ENCODE results near the gene TBC1D4. TPM values are rescaled to one million over a fixed set of nuclear protein-coding genes. Genes with fewer than 3 reads are reported as not detected.

Gene TBC1D4
- total RNA-seq, 2 donors from 2014 or later: 16.7 to 27.9 TPM

DNA sequence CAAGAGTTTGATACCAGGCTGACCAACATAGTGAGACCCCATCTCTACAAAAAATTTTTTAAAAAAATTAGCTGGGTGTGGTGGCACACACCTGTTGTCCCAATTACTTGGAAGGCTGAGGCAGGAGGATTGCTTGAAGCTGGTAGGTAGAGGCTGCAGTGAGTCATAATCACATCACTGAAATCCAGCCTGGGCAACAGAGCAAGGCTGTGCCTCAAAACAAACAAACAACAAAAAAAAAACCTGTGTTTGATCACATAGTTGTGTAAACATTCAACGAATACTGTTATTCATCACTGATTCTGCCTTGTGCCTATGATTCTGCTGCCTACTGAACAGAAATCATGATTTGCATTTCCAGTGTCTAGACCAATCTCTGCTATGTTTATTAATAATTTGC lies 134.0 kb downstream of the TBC1D4 start:
- no peak overlapping the region for H3K4me3 ChIP-seq
- no peaks in the 10 kb centered on the region for H3K27me3 ChIP-seq
- DNase-seq: no peak
- H3K9me3 ChIP-seq: no peaks in the 10 kb centered on the region
- no peaks in the 10 kb centered on the region for H3K36me3 ChIP-seq
- H3K9ac ChIP-seq (ENCODE audit: low read depth in 2 of 2, low read length in 2 of 2): no peak overlapping the region
- H3K4me1 ChIP-seq: no peaks in the 10 kb centered on the region
- TF ChIP-seq, protein P1, sequence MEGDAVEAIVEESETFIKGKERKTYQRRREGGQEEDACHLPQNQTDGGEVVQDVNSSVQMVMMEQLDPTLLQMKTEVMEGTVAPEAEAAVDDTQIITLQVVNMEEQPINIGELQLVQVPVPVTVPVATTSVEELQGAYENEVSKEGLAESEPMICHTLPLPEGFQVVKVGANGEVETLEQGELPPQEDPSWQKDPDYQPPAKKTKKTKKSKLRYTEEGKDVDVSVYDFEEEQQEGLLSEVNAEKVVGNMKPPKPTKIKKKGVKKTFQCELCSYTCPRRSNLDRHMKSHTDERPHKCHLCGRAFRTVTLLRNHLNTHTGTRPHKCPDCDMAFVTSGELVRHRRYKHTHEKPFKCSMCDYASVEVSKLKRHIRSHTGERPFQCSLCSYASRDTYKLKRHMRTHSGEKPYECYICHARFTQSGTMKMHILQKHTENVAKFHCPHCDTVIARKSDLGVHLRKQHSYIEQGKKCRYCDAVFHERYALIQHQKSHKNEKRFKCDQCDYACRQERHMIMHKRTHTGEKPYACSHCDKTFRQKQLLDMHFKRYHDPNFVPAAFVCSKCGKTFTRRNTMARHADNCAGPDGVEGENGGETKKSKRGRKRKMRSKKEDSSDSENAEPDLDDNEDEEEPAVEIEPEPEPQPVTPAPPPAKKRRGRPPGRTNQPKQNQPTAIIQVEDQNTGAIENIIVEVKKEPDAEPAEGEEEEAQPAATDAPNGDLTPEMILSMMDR (IDR thresholded peaks at IDR 0.05): no peak
- no peak overlapping the region for H3K27ac ChIP-seq
- intact Hi-C loops (cut with DNase I): no loop called here

DNA sequence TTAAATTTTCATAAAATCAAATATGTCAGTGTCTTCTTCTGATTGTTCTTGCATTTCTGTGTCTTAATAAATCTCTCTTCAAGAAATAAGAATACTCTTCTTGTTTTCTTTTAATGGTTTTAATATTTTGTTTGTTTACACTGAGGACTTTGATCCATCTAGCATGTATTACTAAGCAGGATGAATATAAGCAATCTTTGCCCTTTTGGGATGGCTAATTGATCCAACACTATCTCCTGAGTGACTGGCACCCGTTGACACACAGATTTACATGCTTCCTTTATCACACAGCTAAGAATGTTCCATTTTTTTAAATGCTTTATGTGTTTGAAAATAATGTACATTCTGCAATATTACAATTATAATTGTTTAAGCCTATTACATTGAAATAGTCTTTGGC lies 134.5 kb downstream of the TBC1D4 start:
- Histone ChIP-seq H3K36me3 (no peaks in the 10 kb centered on the region), H3K27me3 (no peaks in the 10 kb centered on the region), H3K4me3 (no peak overlapping the region), H3K4me1 (no peaks in the 10 kb centered on the region), H3K9ac (ENCODE audit: low read depth in 2 of 2, low read length in 2 of 2) (no peak overlapping the region), H3K9me3 (no peaks in the 10 kb centered on the region), H3K27ac (no peak overlapping the region)
- TF ChIP-seq, protein P1 (IDR thresholded peaks at IDR 0.05): no peak
- intact Hi-C loops (cut with DNase I): no loop called here
- no peak for DNase-seq

DNA sequence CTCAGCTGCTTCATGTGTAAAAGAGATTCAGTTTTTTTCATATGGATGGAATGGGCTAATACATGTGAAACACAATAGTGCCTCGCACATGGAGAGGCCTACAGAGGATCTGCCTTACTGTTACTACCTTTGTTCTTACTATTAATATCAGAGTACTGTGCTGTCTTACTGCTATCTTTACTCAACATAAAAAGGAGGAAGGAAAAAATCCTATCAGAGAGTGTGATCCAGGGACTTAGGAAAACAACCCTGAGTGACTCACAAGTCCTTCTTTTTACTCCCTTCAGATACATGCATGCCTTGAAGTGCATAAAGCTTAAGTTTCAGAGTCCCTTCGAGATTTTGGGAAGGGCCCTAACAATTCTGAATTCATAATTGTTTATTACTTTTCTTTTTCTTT lies 136.8 kb downstream of the TBC1D4 start:
- no peak for DNase-seq
- Histone ChIP-seq H3K27me3 (no peaks in the 10 kb centered on the region), H3K4me1 (no peaks in the 10 kb centered on the region), H3K9ac (ENCODE audit: low read depth in 2 of 2, low read length in 2 of 2) (no peak overlapping the region), H3K36me3 (no peaks in the 10 kb centered on the region), H3K4me3 (no peak overlapping the region), H3K9me3 (no peaks in the 10 kb centered on the region), H3K27ac (no peak overlapping the region)
- TF ChIP-seq, protein P1 (IDR thresholded peaks at IDR 0.05): no peak
- intact Hi-C loops (cut with DNase I): no loop called here

DNA sequence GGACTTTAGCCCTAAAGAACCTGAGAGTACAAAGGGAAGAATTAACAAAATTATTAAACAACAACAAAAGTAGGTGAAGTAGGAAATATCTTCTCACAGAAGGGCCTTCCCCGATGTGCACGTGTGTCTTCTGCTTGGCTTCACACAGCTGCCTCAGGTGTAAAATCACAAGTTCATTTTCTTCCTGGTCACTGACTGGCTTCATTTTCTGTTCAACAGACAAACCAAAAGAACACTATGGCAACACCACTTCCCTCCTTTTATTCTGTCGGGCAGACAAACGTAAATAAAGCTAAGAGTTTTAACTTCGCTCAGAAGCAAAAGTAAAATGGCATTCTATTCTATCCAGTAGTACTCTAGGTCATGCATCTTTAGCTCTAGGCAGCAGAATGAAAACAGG lies 140.9 kb downstream of the TBC1D4 start:
- H3K9ac ChIP-seq (ENCODE audit: low read depth in 2 of 2, low read length in 2 of 2): no peak overlapping the region
- intact Hi-C loops (cut with DNase I): no loop called here
- no peak overlapping the region for H3K4me3 ChIP-seq
- H3K4me1 ChIP-seq: no peaks in the 10 kb centered on the region
- H3K9me3 ChIP-seq: no peaks in the 10 kb centered on the region
- no peak overlapping the region for H3K27ac ChIP-seq
- TF ChIP-seq, protein P1 (IDR thresholded peaks at IDR 0.05): no peak
- H3K27me3 ChIP-seq: no peaks in the 10 kb centered on the region
- no peak for DNase-seq
- H3K36me3 ChIP-seq: no peaks in the 10 kb centered on the region

DNA sequence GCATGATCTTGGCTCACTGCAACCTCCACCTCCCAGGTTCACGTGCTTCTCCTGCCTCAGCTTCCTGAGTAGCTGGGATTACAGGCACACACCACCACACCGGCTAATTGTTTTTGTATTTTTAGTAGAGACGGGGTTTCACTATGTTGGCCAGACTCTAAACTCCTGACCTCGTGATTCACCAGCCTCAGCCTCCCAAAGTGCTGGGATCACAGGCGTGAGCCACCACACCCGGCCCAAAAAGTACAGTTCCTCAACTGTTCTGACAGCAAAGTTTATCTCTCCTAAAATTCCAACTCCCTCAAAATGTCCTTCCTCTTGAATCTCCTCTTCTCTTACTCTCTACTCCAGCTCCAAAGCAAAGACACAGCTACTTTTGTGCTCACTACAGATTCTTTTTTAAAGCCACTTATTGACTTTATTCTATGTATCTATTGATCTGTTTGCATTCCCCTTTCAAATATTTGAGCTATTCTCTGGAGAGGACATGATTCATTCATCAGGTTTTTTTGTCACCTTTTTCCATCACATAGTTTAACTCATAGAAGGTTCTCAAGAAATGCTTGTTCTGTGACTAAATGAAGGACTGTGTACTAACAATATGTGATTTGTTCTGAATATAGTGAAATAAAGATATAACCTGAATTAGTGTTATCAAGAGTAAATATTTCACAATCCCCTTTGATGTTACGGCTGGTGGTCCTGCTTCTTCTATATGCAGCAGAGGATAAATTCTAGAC lies 142.2 kb downstream of the TBC1D4 start:
- TF ChIP-seq, protein P1 (IDR thresholded peaks at IDR 0.05): no peak
- no peak for DNase-seq
- Histone ChIP-seq H3K36me3 (no peaks in the 10 kb centered on the region), H3K27ac (no peak overlapping the region), H3K9me3 (no peaks in the 10 kb centered on the region), H3K27me3 (no peaks in the 10 kb centered on the region), H3K4me1 (no peaks in the 10 kb centered on the region), H3K4me3 (no peak overlapping the region), H3K9ac (ENCODE audit: low read depth in 2 of 2, low read length in 2 of 2) (no peak overlapping the region)
- intact Hi-C loops (cut with DNase I): no loop called here

Data from colonic mucosa (tissue), 4 donors.